ENCODE results near the gene GDF15.
A peak's percentile ranks its signal among the peaks of the same experiment; 100 is the strongest.
"Not testable (repeated sequence)": the region's sequence is repeated elsewhere in the genome, so short reads cannot be mapped to it uniquely, and the experiment has no call there.

GDF15 gene

DNA sequence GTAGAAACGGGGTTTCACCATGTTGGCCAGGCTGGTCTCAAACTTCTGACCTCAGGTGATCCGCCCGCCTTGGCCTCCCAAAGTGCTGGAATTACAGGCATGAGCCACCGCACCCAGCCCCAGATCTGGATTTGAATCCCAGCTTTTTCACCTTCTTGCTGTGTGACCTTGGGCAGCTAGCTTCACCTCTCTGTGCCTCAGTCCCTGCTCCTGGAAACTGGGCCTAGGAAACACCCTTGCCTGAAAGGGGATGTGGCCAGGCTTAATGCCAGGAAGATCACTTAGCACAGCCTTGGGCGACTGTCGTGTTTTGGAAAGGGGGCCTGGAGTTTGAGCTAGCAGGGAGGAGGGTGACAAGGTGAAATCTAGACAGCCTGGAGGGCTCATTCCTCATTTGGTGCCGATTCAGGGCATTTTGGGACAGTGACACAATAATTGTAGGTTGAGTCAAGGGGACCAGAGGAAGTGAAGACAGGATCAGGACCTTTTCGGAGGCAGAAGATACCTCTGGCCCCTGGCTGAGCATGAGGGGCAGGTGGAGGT, 43.8 kb upstream of the GDF15 start:
- Mint-ChIP-seq H3K36me3 (ENCODE audit: low read depth) (no peaks in the 10 kb centered on the region), H3K4me3 (no peak overlapping the region), H3K9me3 (no peaks in the 10 kb centered on the region), H3K27me3 (ENCODE audit: low read depth, poor library complexity) (peaks cover 57% of the 10 kb centered on the region), H3K27ac (no peak overlapping the region), H3K4me1 (peaks cover 48% of the 10 kb centered on the region)
- DNase-seq: no peak
- TF ChIP-seq, protein P1, sequence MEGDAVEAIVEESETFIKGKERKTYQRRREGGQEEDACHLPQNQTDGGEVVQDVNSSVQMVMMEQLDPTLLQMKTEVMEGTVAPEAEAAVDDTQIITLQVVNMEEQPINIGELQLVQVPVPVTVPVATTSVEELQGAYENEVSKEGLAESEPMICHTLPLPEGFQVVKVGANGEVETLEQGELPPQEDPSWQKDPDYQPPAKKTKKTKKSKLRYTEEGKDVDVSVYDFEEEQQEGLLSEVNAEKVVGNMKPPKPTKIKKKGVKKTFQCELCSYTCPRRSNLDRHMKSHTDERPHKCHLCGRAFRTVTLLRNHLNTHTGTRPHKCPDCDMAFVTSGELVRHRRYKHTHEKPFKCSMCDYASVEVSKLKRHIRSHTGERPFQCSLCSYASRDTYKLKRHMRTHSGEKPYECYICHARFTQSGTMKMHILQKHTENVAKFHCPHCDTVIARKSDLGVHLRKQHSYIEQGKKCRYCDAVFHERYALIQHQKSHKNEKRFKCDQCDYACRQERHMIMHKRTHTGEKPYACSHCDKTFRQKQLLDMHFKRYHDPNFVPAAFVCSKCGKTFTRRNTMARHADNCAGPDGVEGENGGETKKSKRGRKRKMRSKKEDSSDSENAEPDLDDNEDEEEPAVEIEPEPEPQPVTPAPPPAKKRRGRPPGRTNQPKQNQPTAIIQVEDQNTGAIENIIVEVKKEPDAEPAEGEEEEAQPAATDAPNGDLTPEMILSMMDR (IDR thresholded peaks at IDR 0.05): no peak

DNA sequence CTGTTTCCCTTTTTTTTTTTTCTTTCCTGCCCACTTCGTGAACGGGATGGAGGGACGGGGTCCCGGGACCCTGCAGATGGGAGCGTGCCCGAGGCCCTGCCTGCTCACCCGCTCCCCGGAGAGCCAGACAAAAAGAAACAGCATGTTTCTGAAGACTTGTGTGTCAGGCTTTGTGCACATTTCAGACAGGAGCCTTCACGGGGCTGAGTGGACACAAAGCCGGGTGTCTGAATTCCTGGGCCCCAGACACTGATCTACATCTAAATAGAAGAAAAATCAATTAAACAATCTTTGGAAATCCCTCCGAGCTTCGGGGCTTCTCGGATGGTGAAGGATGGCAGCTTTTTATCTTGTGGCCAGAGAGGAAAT, 41.4 kb upstream of the GDF15 start:
- Mint-ChIP-seq H3K4me1 (peaks cover 46% of the 10 kb centered on the region), H3K27me3 (ENCODE audit: low read depth, poor library complexity) (peaks cover 57% of the 10 kb centered on the region), H3K4me3 (no peak overlapping the region), H3K36me3 (ENCODE audit: low read depth) (no peaks in the 10 kb centered on the region), H3K9me3 (no peaks in the 10 kb centered on the region), H3K27ac (peak overlapping the region; percentile 19)
- DNase-seq: no peak
- TF ChIP-seq, protein P1 (IDR thresholded peaks at IDR 0.05): no peak

DNA sequence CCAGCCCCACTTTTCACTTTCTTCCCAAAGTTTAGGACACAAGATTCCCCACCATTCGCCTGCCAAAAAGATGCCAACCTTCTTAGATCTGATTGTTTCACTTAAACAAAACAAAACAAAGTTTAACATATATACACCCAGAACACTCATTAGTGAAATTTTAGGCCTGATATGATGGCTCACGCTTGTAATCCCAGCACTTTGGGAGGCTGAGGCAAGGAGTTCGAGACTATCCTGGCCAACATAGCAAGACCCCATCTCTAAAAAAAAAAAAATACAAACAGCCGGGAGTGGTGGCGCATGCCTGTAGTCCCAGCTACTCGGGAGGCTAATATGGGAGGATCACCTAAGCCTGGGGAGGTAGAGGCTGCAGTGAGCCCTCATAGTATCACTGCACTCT, 40.7 kb upstream of the GDF15 start:
- no peak for DNase-seq
- Mint-ChIP-seq H3K36me3 (ENCODE audit: low read depth) (no peaks in the 10 kb centered on the region), H3K27me3 (ENCODE audit: low read depth, poor library complexity) (peaks cover 52% of the 10 kb centered on the region), H3K4me3 (no peak overlapping the region), H3K27ac (peak overlapping the region; percentile 19), H3K9me3 (no peaks in the 10 kb centered on the region), H3K4me1 (peaks cover 40% of the 10 kb centered on the region)
- TF ChIP-seq, protein P1 (IDR thresholded peaks at IDR 0.05): no peak

DNA sequence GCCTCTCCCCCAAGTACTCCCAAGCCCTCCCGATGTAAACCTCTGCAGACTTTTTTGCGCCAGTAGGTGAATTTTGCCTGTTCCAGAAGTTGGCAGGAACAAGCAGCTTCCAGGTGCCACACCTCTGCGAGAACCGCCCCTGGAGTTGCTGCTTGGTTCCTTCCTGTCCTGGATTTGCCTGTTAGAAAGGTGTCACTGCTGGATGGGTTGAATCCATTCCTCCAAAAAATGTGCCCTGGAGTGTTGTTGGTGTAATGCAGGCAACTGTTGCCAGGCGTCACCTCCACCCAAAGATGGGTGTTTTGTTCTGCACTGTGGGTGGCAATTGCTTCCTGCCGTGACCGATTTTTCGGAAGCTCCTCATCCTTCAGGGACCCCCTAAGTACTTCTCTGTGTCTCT, 39.9 kb upstream of the GDF15 start:
- DNase-seq: no peak
- Mint-ChIP-seq H3K36me3 (ENCODE audit: low read depth) (no peaks in the 10 kb centered on the region), H3K4me3 (no peak overlapping the region), H3K4me1 (peaks cover 40% of the 10 kb centered on the region), H3K27me3 (ENCODE audit: low read depth, poor library complexity) (peaks cover 52% of the 10 kb centered on the region), H3K27ac (no peak overlapping the region), H3K9me3 (no peaks in the 10 kb centered on the region)
- TF ChIP-seq, protein P1 (IDR thresholded peaks at IDR 0.05): no peak

DNA sequence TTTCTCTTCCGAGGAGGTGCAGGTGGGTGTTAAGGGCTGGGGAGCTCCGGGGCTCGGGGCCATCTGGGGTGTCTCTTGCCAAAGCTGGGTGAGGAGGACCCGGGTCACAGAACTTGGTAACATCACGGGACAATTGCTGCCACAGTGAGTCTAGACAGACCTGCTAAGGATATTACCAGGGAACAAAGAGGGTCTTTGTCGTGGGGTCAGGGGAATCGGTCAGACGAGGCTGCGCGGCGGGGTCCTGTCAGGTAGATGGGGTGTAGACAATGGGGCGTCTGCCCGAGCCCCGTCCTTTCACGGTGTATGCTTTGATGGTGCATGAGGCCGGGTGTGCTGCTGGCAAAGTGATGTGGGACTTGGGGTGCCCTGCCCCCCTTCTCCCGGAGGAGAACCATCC, 37.8 kb upstream of the GDF15 start:
- Mint-ChIP-seq H3K27me3 (ENCODE audit: low read depth, poor library complexity) (peaks cover 40% of the 10 kb centered on the region), H3K9me3 (no peaks in the 10 kb centered on the region), H3K4me1 (peaks cover 30% of the 10 kb centered on the region), H3K4me3 (no peak overlapping the region), H3K27ac (no peak overlapping the region), H3K36me3 (ENCODE audit: low read depth) (no peaks in the 10 kb centered on the region)
- TF ChIP-seq, protein P1 (IDR thresholded peaks at IDR 0.05): no peak
- DNase-seq: no peak

DNA sequence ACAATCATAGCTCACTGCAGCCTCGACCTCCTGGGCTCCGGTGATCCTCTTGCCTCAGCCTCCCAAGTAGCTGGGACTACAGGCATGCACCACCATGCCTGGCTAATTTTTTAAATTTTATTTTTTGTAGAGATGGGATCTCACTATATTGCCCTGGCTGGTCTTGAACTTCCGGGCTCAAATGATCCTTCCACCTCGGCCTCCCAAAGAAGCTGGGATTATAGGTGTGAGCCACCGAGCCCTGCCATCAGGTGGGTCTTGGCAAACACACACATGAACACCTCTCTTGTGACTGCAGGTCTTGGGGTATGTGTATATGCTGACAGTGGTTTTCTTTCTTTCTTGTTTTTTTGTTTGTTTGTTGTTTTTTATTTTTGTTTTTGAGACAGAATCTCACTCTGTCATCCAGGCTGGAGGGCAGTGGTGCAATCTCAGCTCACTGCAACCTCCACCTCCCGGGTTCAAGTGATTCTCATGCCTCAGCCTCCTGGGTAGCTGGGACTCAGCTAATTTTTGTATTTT, 37.1 kb upstream of the GDF15 start:
- H3K27me3 Mint-ChIP-seq (ENCODE audit: low read depth, poor library complexity): peaks cover 40% of the 10 kb centered on the region
- not testable (repeated sequence) for H3K27ac Mint-ChIP-seq; H3K4me3 Mint-ChIP-seq; H3K9me3 Mint-ChIP-seq; DNase-seq; H3K36me3 Mint-ChIP-seq (ENCODE audit: low read depth)
- peaks cover 28% of the 10 kb centered on the region for H3K4me1 Mint-ChIP-seq

All from nephron progenitor cell (in vitro differentiated cells).